Osteocyte (in vitro differentiated cells): ENCODE results near the gene CENPX. TPM values are rescaled to one million over a fixed set of nuclear protein-coding genes. Genes with fewer than 3 reads are reported as not detected.
A peak's percentile ranks its signal among the peaks of the same experiment; 100 is the strongest.

ENCODE experiments used
- DNase-seq: peaks from one replicate; pipeline ENCODE4 v3.0.0; 2021; ENCODE audit warnings: mixed read lengths; ENCODE audit not compliant: unreplicated experiment; ENCODE audit errors: extremely low spot score
- H3K27ac Mint-ChIP-seq: one replicate; pipeline ENCODE4 v1.8.0; 2021; ENCODE audit warnings: mild to moderate bottlenecking, mixed read lengths; ENCODE audit not compliant: unreplicated experiment
- H3K27me3 Mint-ChIP-seq: one replicate; pipeline ENCODE4 v1.8.0; 2021; ENCODE audit warnings: mixed read lengths; ENCODE audit not compliant: unreplicated experiment
- H3K36me3 Mint-ChIP-seq: one replicate; pipeline ENCODE4 v1.8.0; 2021; ENCODE audit warnings: mixed read lengths; ENCODE audit not compliant: unreplicated experiment
- H3K4me1 Mint-ChIP-seq: one replicate; pipeline ENCODE4 v1.8.0; 2021; ENCODE audit warnings: mixed read lengths; ENCODE audit not compliant: unreplicated experiment
- H3K4me3 Mint-ChIP-seq: one replicate; pipeline ENCODE4 v1.8.0; 2021; ENCODE audit warnings: mild to moderate bottlenecking, moderate library complexity, mixed read lengths; ENCODE audit not compliant: unreplicated experiment
- H3K9me3 Mint-ChIP-seq: one replicate; pipeline ENCODE4 v1.8.0; 2021; ENCODE audit warnings: mixed read lengths; ENCODE audit not compliant: unreplicated experiment
- total RNA-seq: library from RNA; stranded (reverse); gene quantifications from 2 replicates; pipeline ENCODE4 v1.2.1, GENCODE V29; 2021
- TF ChIP-seq, protein P1 (sequence below): fragments of 200-600 bp; sonication (generic); IDR thresholded peaks from 2 replicates; pipeline ENCODE4 v1.5.0; 2021; ENCODE audit warnings: antibody characterized with exemption, mild to moderate bottlenecking, moderate library complexity

CENPX gene
- total RNA-seq, 1 donor from 2014 or later, result 31.7 TPM

DNA sequence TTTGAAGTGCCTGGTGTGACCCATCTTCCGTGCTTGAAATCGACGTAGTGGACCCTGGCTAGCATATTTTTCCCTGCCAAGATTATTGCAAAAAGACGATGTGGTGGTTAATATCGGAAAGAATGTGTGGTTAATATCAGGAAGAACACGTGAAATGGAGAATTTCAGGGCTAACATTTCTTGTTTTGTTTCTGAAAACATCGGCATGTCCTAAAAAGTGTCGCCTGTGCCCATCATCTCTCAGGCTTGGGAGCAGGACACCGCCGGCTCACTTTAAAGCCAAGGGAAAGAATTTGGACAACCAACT lies 15.2 kb upstream of the CENPX start:
- no peaks in the 10 kb centered on the region for H3K27me3 Mint-ChIP-seq
- H3K27ac Mint-ChIP-seq, result peak overlapping the region; percentile 92
- H3K4me1 Mint-ChIP-seq, result peaks cover 17% of the 10 kb centered on the region
- TF ChIP-seq, protein P1, sequence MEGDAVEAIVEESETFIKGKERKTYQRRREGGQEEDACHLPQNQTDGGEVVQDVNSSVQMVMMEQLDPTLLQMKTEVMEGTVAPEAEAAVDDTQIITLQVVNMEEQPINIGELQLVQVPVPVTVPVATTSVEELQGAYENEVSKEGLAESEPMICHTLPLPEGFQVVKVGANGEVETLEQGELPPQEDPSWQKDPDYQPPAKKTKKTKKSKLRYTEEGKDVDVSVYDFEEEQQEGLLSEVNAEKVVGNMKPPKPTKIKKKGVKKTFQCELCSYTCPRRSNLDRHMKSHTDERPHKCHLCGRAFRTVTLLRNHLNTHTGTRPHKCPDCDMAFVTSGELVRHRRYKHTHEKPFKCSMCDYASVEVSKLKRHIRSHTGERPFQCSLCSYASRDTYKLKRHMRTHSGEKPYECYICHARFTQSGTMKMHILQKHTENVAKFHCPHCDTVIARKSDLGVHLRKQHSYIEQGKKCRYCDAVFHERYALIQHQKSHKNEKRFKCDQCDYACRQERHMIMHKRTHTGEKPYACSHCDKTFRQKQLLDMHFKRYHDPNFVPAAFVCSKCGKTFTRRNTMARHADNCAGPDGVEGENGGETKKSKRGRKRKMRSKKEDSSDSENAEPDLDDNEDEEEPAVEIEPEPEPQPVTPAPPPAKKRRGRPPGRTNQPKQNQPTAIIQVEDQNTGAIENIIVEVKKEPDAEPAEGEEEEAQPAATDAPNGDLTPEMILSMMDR, result no peak
- no peak for DNase-seq
- H3K9me3 Mint-ChIP-seq, result no peaks in the 10 kb centered on the region
- no peaks in the 10 kb centered on the region for H3K36me3 Mint-ChIP-seq
- peak overlapping the region; percentile 73 for H3K4me3 Mint-ChIP-seq

DNA sequence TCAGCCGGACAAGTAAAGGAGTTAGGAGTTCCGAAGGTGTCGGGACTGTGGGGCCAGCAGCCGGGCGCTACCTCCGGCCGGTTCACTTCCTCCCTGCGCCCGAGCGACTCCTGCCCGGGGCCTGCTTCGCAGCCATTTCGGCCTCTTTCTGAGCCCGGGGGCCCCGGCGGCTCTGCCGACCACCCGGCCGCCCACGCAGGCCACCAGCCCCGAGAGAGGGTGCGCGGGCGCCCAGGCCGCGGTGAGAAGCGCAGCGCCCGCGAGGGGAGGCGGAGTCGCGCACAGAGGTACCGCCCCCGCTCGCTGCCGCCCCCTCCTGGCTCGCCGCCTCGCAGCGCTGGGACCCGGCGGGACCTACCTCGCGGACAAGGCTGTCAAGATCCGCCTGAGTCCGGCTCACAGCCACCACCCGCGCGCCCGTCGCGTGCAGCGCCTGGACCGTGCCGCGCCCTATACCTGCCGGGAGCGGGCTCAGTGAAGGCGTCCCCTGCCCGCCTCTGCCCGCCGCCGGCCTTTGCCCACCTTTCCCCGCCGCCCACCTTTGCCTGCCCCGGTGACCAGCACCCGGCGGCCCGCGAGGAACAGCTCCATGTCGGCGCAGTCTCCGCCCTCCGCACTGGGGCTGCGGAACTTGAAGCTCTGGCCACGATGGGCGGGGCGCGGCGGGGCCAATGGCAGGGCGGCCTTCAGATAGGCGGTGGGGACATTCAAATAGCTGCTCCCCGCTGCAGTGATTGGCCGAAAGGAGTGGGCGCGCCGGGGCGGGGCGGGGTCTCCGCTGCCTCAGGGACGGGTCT lies 14.6 kb upstream of the CENPX start, which contains the start of gene DCXR:
TSS of gene DCXR (minus strand) at position 606 of the 797 bp plus-strand sequence. CDS start at position 591, 15 bp downstream.
- Mint-ChIP-seq H3K4me1 (peaks cover 21% of the 10 kb centered on the region), H3K27me3 (no peaks in the 10 kb centered on the region), H3K9me3 (no peaks in the 10 kb centered on the region), H3K27ac (peak within 1 kb of the TSS; percentile 92), H3K36me3 (no peaks in the 10 kb centered on the region), H3K4me3 (peak within 1 kb of the TSS; percentile 73)
- TF ChIP-seq, protein P1, result peak; percentile 89
- peak; percentile 98 for DNase-seq

DNA sequence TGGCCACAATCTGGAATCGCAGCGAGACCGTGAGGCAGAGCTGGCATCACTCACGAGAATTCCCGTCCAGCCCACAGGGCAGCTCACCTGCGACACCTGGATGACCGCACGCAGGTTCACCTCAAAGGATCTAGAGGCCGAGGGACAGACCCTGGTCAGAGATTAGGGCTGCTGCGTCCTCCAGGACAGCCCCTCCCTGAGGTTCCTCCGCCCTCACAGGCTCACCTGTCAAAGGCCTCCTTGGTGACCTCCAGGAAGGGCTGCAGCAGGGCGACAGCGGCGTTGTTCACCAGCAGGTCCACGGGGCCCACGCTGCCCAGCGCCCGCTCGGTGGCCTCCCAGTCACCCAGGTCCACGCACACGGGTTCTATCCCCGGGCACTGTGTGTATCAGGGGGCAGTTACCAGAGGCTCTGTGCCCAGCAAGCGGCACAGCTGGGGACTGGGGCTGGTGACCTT lies 14.0 kb upstream of the CENPX start:
- DNase-seq, result no peak
- TF ChIP-seq, protein P1, result no peak
- Mint-ChIP-seq H3K9me3 (no peaks in the 10 kb centered on the region), H3K4me1 (peaks cover 21% of the 10 kb centered on the region), H3K4me3 (peak overlapping the region; percentile 73), H3K36me3 (no peaks in the 10 kb centered on the region), H3K27me3 (no peaks in the 10 kb centered on the region), H3K27ac (peak overlapping the region; percentile 76)

DNA sequence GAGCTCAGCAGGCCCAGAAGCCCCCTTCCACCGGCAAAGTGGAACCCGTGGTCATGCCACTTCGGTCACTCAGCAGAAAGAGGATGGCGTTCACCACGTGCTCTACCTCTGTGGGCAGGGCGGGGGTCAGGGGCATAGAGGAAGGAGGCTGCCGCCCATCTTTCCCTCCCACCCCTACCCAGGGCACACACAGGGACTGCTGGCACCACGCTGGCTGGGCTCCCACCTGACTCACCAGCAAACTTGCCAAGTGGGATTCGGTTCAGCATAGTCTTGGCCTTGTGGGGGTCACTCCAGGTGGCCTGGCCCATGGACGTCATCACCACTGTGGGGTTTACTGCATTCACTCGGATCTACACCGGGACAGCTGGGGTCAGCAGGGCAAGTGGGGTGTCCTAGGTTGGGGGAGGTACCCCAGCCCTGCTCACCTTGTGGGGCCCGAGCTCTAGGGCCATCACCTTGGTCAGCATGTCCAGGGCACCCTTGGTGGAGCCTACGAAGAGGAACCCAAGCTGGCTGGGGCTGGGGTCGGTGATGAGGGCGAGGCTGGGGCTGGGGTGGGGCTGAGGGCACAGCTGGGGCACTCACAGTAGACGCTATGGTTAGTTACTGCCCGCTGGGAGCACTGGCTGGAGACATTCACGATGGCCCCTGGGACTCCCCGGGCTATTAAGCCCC lies 13.4 kb upstream of the CENPX start:
- TF ChIP-seq, protein P1, result no peak
- H3K27ac Mint-ChIP-seq, result no peak overlapping the region

DNA sequence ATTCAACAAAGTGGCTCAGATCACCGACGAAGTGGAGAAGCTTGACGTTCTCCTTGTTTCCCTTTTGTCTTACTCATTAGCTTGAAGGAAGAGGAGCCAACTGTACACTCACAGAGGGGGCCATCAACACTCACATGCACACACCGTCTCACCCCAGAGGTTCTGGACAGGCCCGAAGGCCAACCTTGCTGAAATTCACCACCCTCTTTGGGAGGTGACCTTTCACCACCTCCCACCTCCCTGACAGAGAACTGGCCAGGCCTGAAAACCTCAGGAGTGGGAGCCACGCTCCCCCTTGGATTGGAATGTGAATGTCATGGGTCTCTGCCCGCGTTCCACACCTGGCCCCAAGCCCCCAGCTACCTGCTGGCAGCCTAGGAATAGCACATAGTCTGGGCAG lies 12.8 kb upstream of the CENPX start:
- DNase-seq, result no peak
- peak overlapping the region; percentile 50 for H3K4me3 Mint-ChIP-seq

More for the DNA sequence above, 13.4 kb upstream of the CENPX start:
- H3K27me3 Mint-ChIP-seq, result no peaks in the 10 kb centered on the region
- no peaks in the 10 kb centered on the region for H3K36me3 Mint-ChIP-seq
- H3K9me3 Mint-ChIP-seq, result no peaks in the 10 kb centered on the region
- H3K4me1 Mint-ChIP-seq, result peaks cover 17% of the 10 kb centered on the region
- H3K4me3 Mint-ChIP-seq, result peak overlapping the region; percentile 73
- DNase-seq, result no peak

More for the DNA sequence above, 12.8 kb upstream of the CENPX start:
- H3K27me3 Mint-ChIP-seq, result no peaks in the 10 kb centered on the region
- no peaks in the 10 kb centered on the region for H3K9me3 Mint-ChIP-seq
- no peak overlapping the region for H3K27ac Mint-ChIP-seq
- no peaks in the 10 kb centered on the region for H3K36me3 Mint-ChIP-seq
- peaks cover 18% of the 10 kb centered on the region for H3K4me1 Mint-ChIP-seq
- TF ChIP-seq, protein P1, result no peak
